CD4-positive, alpha-beta T cell treated with Interferon gamma for 1 hour (primary cell): ENCODE measurements around the gene ADGRV1.
"Not testable (repeated sequence)": the region's sequence is repeated elsewhere in the genome, so short reads cannot be mapped to it uniquely, and the experiment has no call there.

Source experiments
- DNase-seq: peaks from one replicate; pipeline ENCODE4 v3.0.0-alpha.2; 2020

Gene ADGRV1

GRCh38 chr5:90921418-90921973 is 362.9 kb downstream of the ADGRV1 start:
- DNase-seq = no peak

- DNase-seq = not testable (repeated sequence)
Measured at GRCh38 chr5:90924222-90924621, 365.6 kb downstream of the ADGRV1 start.

GRCh38 chr5:90929013-90929839 is 370.6 kb downstream of the ADGRV1 start:
- DNase-seq = not testable (repeated sequence)

DNA sequence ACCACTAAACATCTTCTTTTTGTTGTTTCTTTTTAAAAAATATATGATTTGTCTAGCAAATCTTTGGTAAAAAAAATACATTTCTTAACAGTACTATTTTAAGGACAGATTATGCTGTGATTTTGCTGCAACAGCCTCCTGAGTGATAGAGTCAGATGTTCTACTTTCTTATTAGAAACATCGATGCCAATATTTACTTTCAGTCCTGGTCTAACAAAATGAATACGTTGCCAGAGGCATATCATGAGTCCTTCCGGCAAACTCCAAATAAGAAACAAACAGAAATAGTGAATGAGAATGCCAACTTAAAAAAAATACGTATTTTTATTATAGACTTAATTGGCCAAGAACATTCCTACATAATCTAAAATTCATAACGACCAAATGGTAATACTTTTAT is 371.5 kb downstream of the ADGRV1 start:
- no peak for DNase-seq

- DNase-seq = no peak
Measured at GRCh38 chr5:90930756-90931431, 372.3 kb downstream of the ADGRV1 start.

DNA sequence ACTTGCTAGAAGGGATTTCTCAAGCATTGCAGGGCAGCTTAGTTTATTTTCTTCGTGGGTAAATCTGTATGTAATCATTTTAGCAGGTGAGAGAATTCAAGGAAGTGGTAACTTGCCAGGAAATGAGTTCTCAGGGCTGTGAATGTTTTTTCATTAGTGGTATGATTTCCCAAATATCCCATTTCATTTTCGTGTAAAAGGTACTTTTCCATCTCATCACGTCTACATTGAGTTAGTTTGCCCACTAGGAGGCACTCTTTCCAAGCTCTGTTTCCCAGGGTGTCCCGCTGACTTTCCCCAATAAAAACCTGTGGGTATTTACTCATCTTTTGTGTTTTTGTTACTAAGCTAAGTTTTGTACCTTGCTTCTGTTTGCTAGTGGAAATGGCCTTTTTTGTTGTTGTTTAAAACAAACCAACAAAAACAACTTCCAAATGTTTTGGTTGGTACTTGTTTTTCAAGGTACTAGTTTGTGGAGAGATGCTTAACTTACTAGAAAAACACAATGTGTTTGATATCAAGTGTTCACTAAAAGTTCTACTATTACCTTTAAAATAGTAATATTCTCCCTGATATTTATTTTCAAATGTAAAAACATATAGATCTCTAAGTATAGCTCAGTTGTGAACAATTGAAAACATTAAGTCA is 373.6 kb downstream of the ADGRV1 start:
- DNase-seq = peak; percentile 6

DNA sequence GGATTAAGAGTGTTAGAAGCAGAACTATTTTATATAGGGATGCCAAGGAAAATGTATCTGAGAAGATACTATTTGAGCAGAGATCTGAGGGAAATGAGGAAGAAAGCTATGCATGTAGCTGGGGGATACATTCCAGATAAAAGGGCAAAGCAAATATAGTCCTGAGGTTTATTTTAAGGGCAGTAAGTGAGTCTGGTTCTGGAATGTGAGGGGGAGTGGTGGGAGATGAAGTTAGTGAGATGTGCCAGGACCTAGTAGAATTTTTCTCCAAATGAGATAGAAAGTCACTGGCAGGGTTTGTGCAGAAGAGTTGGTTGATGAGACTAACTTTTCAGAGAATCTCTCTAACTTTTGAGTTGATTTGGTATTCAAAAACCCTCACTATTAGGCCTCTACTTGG is 374.7 kb downstream of the ADGRV1 start:
- no peak for DNase-seq

DNA sequence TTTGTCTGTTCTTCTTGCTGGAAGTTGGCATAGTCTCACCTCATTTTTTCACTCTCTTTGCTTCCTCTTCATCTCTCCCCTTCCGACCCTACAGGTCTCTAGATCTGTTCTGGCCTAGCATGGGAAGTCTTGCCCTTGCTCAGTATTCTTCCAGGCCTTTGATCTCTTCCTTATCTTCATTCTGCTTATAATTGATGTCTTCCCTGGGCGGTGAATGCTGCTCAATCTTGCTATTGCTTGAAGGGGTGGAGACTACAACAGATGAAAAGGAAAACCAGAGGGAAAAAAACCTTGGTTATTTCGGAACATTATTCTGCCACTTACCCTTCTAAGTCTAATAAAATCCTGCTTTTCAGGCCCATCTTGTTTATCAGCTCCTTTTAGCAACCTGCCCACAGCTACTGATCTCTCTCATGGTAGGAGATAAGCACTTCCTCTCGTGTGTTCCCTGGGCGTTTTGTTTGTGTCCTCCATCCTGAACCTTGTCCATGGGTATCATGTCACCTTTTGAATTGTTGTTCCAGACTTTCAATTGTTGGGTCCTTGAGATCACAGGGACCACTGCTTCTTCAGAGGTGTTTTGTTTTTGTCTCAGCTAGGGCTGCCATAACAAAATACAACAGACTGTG is 375.6 kb downstream of the ADGRV1 start:
- DNase-seq = no peak

GRCh38 chr5:90934738-90935137 is 376.1 kb downstream of the ADGRV1 start:
- DNase-seq = no peak

DNA sequence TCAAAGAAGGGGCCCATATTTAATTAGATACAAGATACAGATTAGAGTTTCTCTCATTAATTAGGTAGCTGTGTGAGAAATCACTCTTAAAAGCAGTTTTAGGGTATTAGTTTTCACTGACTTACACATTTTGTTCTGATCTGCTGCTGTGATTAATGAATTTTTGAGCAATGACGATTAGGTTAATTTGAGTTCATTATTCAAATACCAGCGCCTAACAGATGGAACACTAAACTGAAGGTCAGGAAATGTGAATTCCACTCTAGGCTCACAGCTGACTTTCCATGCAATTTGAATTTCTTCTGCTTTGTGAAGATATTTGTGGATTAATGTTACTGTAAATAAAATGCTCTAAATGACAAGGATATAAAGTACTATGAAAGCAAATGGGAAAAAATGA is 380.6 kb downstream of the ADGRV1 start:
- DNase-seq = no peak

GRCh38 chr5:90940227-90940995 is 381.8 kb downstream of the ADGRV1 start:
- peak; percentile 23 for DNase-seq

DNA sequence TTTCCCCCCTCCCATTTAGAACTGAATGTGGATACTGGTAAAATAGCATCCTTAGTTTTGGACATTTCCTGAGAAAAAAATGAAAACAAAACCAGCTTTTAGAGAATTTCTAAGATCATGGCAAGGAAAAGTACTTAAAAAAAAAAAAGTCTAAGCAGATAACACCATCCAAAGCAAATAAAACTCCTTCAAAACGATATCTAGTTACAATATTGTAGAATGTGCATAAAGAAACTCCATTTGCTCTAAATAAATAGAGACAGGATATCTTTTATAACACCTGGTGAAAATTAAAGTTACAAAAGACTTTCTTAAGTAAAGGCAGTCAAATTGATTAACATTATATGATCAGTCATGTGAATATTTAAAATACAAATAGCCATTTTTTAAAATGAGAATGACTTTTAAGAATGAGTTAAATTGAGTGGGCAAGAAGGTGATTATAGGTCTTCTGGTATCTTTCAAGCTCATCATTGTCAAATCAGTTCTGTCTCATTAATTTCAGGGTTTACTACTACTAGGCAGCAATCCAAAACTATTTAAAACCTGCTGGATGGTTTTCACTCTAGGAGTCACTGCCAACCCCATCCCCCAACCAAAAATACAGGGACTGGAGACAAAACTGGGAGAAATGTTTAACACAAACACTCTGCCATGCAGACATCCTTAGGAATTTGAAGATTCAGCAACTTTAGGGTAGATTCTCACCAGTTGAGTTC is 382.6 kb downstream of the ADGRV1 start:
- DNase-seq = no peak

- DNase-seq = no peak
Measured at GRCh38 chr5:90944116-90944515, 385.5 kb downstream of the ADGRV1 start.

GRCh38 chr5:90947667-90948066 is 389.1 kb downstream of the ADGRV1 start:
- no peak for DNase-seq

DNA sequence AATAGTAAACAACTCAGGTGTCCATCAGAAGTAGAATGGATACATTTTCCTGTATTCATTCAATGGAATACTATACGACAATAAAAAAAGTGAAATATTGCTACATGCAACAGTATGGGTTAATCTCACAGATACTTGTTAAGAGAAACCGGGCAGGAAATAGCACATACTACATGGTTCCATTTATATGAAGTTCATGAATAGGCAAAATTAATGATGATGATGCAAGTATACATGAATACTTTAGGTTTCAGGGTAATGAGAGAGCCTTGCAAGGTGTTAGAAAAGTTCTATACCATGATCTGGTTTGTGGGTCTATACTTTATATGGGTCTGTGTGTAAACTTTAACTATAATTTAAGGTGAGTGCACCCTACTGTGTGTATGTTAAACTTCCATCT is 390.4 kb downstream of the ADGRV1 start:
- no peak for DNase-seq

- no peak for DNase-seq
Measured at GRCh38 chr5:90949469-90950358, 391.1 kb downstream of the ADGRV1 start.

DNA sequence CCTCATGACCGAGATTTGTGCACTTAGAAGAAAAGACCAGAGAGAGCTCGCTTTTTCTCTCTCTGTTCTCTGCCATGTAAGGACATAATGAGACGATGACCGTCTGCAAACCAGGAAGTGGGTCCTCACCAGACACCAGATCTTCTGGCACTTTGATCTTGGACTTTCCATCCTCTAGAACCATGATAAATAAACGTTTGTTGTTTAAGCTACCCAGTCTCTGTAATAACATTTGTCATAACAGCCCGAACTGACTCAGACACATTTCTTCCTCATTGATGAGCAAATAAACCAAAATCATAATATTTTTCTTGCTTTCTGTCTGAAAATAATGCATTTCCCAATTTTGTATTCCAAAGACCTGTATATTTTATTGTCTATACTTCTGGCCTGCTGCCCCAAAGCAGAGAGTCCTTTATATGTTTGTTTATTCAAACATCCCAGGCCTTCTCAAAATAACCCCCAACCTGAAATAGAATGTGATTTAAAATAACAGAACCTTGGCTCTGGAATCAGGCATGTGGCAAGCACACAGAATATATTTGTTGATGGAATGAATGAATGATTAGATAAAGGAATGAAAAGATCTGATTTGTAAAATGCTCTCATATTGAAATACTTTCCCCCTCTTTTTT is 396.5 kb downstream of the ADGRV1 start:
- DNase-seq = no peak

DNA sequence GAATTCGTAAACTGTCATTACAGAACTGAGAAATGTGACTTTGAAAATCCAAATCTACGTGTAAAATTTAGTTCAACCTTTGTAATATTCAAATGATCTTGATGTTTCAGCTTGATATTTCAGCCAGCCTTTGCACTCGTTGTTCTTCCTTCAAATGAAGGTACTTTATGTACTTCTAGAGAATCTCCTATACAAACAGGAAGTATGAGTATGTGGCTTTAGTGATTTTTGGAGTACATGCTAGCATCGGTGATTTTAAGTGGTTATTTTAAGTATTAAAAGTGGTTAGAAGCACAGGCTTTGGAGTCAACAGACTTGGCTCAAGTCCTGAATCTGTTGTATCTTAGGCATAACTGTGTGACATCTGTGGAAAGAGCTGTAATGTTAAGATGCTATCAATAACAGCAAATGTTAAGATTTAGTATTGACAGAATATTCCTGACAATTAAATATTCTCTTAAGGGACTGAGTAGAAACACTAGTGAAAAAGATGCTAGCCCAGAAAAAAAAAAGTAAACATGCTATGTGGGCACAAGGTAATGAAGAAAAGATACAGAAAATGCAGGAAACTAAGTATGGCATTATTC is 398.0 kb downstream of the ADGRV1 start:
- no peak for DNase-seq

GRCh38 chr5:90957906-90958305 is 399.3 kb downstream of the ADGRV1 start:
- DNase-seq = no peak

DNA sequence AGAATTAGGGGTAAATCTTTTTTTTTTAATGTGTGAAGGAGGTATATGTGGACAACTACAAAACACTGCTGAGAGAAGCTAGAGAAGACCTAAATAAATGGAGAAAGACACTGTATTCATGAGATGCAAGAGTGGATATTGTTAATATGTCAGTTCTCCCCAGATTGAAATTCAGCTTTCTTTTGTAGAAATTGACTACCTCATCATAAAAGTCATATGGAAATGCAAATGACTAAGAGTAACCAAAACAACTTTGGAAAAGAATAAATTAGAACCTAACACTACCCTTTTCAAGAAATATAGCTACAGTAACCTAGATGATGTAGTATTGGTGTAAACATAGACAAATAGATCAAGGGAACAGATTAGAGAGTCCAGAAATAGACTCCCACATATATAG is 400.7 kb downstream of the ADGRV1 start:
- DNase-seq = no peak
